ENCODE measurements around the gene PTGER3. TPM values are rescaled to one million over a fixed set of nuclear protein-coding genes. Genes with fewer than 3 reads are reported as not detected.

Gene PTGER3
- total RNA-seq, 1 experiment from 2014 or later: 96.0 TPM

DNA sequence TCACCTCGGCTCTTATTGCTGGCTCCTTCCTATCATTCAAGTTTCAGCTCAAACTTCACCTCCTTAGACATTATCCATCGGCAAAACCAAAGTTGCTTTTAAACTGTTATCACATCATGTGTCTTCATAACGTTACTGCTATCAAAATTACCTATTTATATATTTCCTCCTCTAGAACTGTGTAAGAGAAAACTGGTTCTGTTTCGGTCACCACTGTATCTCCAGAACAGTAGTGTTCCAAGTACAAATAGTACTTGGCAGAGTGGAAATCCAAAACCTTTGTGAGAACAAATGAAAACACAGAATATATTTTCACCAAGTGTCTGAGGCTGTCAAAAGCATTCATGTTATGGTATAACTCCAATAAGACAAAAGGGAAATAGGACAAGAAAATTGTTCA, 24.1 kb upstream of the PTGER3 start:
- Histone ChIP-seq H3K9me3 (ENCODE audit: low read depth, low read length, poor library complexity, severe bottlenecking) (no peaks in the 10 kb centered on the region), H3K27me3 (replicated peaks; ENCODE audit: insufficient read depth, low read depth, low read length, poor library complexity) (no peaks in the 10 kb centered on the region), H3K27ac (ENCODE audit: low read depth, low read length, poor library complexity, severe bottlenecking) (no peak overlapping the region), H3K4me3 (ENCODE audit: low read depth, low read length, poor library complexity, severe bottlenecking) (no peak overlapping the region), H3K36me3 (ENCODE audit: insufficient read depth, low read length, poor library complexity, severe bottlenecking) (peaks cover 100% of the 10 kb centered on the region), H3K4me1 (ENCODE audit: insufficient read depth, low read length, poor library complexity, severe bottlenecking) (no peaks in the 10 kb centered on the region)
- TF ChIP-seq EZH2 (IDR thresholded peaks at IDR 0.05; ENCODE audit: borderline replicate concordance, low read depth, low read length, poor library complexity, severe bottlenecking): no peak
- no peak for TF ChIP-seq CTCF (conservative IDR thresholded peaks at IDR 0.05; ENCODE audit: low read depth, low read length)
- intact Hi-C loops (cut with micrococcal nuclease; ENCODE audit: unreplicated experiment): no loop called here
- CTCF ChIA-PET: no interaction called here
- no peak for DNase-seq (ENCODE audit: low spot score)
- BruUV-seq (replicated peaks): no TSS peak
- POLR2A ChIA-PET (ENCODE audit: low non-redundant PET): no interaction called here

GRCh38 chr1:71068325-71069240, 21.0 kb upstream of the PTGER3 start:
- H3K9me3 ChIP-seq (ENCODE audit: low read depth, low read length, poor library complexity, severe bottlenecking): no peaks in the 10 kb centered on the region
- no peak for DNase-seq (ENCODE audit: low spot score)
- intact Hi-C loops (cut with micrococcal nuclease; ENCODE audit: unreplicated experiment): no loop called here
- BruUV-seq (replicated peaks): no TSS peak
- peaks cover 100% of the 10 kb centered on the region for H3K36me3 ChIP-seq (ENCODE audit: insufficient read depth, low read length, poor library complexity, severe bottlenecking)
- no peaks in the 10 kb centered on the region for H3K27me3 ChIP-seq (replicated peaks; ENCODE audit: insufficient read depth, low read depth, low read length, poor library complexity)
- ChIA-PET CTCF (no interaction called here), POLR2A (ENCODE audit: low non-redundant PET) (no interaction called here)
- no peak overlapping the region for H3K4me3 ChIP-seq (ENCODE audit: low read depth, low read length, poor library complexity, severe bottlenecking)
- H3K27ac ChIP-seq (ENCODE audit: low read depth, low read length, poor library complexity, severe bottlenecking): peak overlapping the region; percentile 18
- no peak for TF ChIP-seq EZH2 (IDR thresholded peaks at IDR 0.05; ENCODE audit: borderline replicate concordance, low read depth, low read length, poor library complexity, severe bottlenecking)
- no peak for TF ChIP-seq CTCF (conservative IDR thresholded peaks at IDR 0.05; ENCODE audit: low read depth, low read length)
- no peaks in the 10 kb centered on the region for H3K4me1 ChIP-seq (ENCODE audit: insufficient read depth, low read length, poor library complexity, severe bottlenecking)

GRCh38 chr1:71054791-71055190, 7.2 kb upstream of the PTGER3 start:
- TF ChIP-seq CTCF (conservative IDR thresholded peaks at IDR 0.05; ENCODE audit: low read depth, low read length): no peak
- TF ChIP-seq EZH2 (IDR thresholded peaks at IDR 0.05; ENCODE audit: borderline replicate concordance, low read depth, low read length, poor library complexity, severe bottlenecking): no peak
- POLR2A ChIA-PET (ENCODE audit: low non-redundant PET): no interaction called here
- intact Hi-C loops (cut with micrococcal nuclease; ENCODE audit: unreplicated experiment): loop anchor here (5.0 kb wide), 1 partner anchor 922 kb away; no protein-coding TSS in a partner anchor

More at GRCh38 chr1:71054791-71055190, 7.2 kb upstream of the PTGER3 start:
- H3K4me1 ChIP-seq (ENCODE audit: insufficient read depth, low read length, poor library complexity, severe bottlenecking): peaks cover 13% of the 10 kb centered on the region
- H3K36me3 ChIP-seq (ENCODE audit: insufficient read depth, low read length, poor library complexity, severe bottlenecking): peaks cover 7% of the 10 kb centered on the region
- H3K9me3 ChIP-seq (ENCODE audit: low read depth, low read length, poor library complexity, severe bottlenecking): no peaks in the 10 kb centered on the region
- H3K4me3 ChIP-seq (ENCODE audit: low read depth, low read length, poor library complexity, severe bottlenecking): no peak overlapping the region
- no peak overlapping the region for H3K27ac ChIP-seq (ENCODE audit: low read depth, low read length, poor library complexity, severe bottlenecking)
- no peaks in the 10 kb centered on the region for H3K27me3 ChIP-seq (replicated peaks; ENCODE audit: insufficient read depth, low read depth, low read length, poor library complexity)
- BruUV-seq (replicated peaks): no TSS peak
- CTCF ChIA-PET: no interaction called here
- DNase-seq (ENCODE audit: low spot score): no peak
